MCF 10A (cell line): Measurements from ENCODE around the gene TMEM198. TPM values are rescaled to one million over a fixed set of nuclear protein-coding genes. Genes with fewer than 3 reads are reported as not detected.

Source experiments
- BruUV-seq: library from RNA; stranded (reverse); fragments of 400-500 nt; replicated peaks from 2 replicates; lab custom pipeline; 2021; lab: Mats Ljungman, UMichigan
- CTCF ChIA-PET: fragments of 300-600 bp; sonication (Branson Sonifier 250); formaldehyde crosslinking; extraction: SDS; loops from one replicate; lab custom pipeline; 2021; ENCODE audit warnings: antibody characterized with exemption, inconsistent platforms; lab: Yijun Ruan, JAX
- POLR2A ChIA-PET: fragments of 300-600, 350-650 bp; sonication (Branson Sonifier 250); formaldehyde crosslinking; extraction: SDS; loops from one replicate; lab custom pipeline; 2020; ENCODE audit warnings: antibody characterized with exemption, inconsistent platforms; lab: Yijun Ruan, JAX
- DNase-seq: peaks from one replicate; pipeline ENCODE4 v3.0.0-alpha.2; 2018; ENCODE audit not compliant: unreplicated experiment
- H3K27ac Mint-ChIP-seq: one replicate; pipeline ENCODE4 v1.8.0; 2022; ENCODE audit warnings: mild to moderate bottlenecking, low read depth, mixed read lengths; ENCODE audit not compliant: unreplicated experiment
- H3K27me3 Mint-ChIP-seq: one replicate; pipeline ENCODE4 v1.8.0; 2022; ENCODE audit warnings: mixed read lengths; ENCODE audit not compliant: insufficient read depth, unreplicated experiment
- H3K36me3 Mint-ChIP-seq: one replicate; pipeline ENCODE4 v1.8.0; 2022; ENCODE audit warnings: mild to moderate bottlenecking, moderate library complexity, mixed read lengths; ENCODE audit not compliant: insufficient read depth, unreplicated experiment
- H3K4me1 Mint-ChIP-seq: one replicate; pipeline ENCODE4 v1.8.0; 2022; ENCODE audit warnings: mixed read lengths; ENCODE audit not compliant: insufficient read depth, unreplicated experiment
- H3K4me3 Mint-ChIP-seq: one replicate; pipeline ENCODE4 v1.8.0; 2022; ENCODE audit warnings: mild to moderate bottlenecking, moderate library complexity, mixed read lengths; ENCODE audit not compliant: unreplicated experiment
- H3K9me3 Mint-ChIP-seq: one replicate; pipeline ENCODE4 v1.8.0; 2022; ENCODE audit warnings: mixed read lengths; ENCODE audit not compliant: unreplicated experiment
- intact Hi-C: fragments of 100-400 bp; cut with micrococcal nuclease; formaldehyde crosslinking; loops from 2 replicates; pipeline ENCODE4 v1.14.1; 2022
- total RNA-seq: library from RNA; stranded (reverse); gene quantifications from 2 replicates; pipeline ENCODE4 v1.2.3, GENCODE V29; 2022
- TF ChIP-seq, protein P1 (sequence below): fragments of 200-600 bp; IDR thresholded peaks from one replicate; pipeline ENCODE4 v1.8.0; 2022; ENCODE audit warnings: antibody characterized with exemption, mild to moderate bottlenecking; ENCODE audit not compliant: unreplicated experiment

Gene TMEM198
- total RNA-seq, 1 experiment from 2014 or later: 6.3 TPM

DNA sequence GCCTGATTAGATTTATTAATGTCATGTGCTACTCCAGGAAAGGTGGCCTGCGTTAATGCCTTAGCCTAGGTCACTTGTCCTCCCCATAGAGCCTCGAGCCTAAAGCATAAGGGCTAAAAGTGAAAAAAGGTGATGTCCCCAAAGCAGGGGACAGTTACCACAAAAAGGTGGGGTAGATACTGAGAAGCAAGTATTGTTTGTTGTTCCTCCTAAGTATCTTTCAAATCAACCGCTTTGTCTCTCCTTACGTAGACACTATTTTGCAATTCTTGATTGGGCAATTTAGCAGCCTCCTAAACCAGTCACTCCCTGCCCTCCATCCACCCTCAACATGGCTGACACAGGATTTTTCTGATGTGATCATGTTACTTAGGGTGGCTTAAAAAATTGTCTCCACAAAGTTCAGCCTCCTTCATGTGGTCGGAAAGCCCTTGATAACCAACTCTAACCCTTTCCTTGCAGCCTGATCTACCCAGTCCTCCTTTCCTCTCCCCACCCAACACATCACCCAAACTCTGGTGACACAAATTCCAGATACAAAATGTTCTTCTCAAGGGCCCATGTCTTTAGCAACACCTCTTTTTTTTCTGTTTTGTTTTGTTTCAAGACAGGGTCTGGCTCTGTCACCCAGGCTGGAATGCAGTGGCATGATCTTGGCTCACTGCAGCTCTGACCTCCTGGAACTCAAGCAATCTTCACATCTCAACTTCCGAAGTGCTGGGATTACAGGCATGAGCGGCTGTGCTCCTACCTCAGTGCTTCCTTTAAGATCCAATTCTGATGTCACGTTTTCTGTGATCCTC, 35.2 kb downstream of the TMEM198 start:
- no peaks in the 10 kb centered on the region for H3K9me3 Mint-ChIP-seq
- no TSS peak for BruUV-seq
- H3K4me3 Mint-ChIP-seq: peak overlapping the region; percentile 40
- intact Hi-C loops: no loop called here
- H3K4me1 Mint-ChIP-seq: peaks cover 7% of the 10 kb centered on the region
- DNase-seq: peak; percentile 74
- H3K27ac Mint-ChIP-seq: peak overlapping the region; percentile 78
- ChIA-PET CTCF (interaction anchor here (0.6 to 0.7 kb wide), 2 partner anchors 55 to 150 kb away, joined by 3 to 5 read pairs; no protein-coding TSS in a partner anchor), POLR2A (interaction anchor here (0.7 to 3.0 kb wide), 4 partner anchors 18 to 234 kb away, joined by 3 to 12 read pairs (median 4); partner anchors contain the start of gene STK11IP)
- H3K27me3 Mint-ChIP-seq: no peaks in the 10 kb centered on the region
- H3K36me3 Mint-ChIP-seq: no peaks in the 10 kb centered on the region
- TF ChIP-seq, protein P1, sequence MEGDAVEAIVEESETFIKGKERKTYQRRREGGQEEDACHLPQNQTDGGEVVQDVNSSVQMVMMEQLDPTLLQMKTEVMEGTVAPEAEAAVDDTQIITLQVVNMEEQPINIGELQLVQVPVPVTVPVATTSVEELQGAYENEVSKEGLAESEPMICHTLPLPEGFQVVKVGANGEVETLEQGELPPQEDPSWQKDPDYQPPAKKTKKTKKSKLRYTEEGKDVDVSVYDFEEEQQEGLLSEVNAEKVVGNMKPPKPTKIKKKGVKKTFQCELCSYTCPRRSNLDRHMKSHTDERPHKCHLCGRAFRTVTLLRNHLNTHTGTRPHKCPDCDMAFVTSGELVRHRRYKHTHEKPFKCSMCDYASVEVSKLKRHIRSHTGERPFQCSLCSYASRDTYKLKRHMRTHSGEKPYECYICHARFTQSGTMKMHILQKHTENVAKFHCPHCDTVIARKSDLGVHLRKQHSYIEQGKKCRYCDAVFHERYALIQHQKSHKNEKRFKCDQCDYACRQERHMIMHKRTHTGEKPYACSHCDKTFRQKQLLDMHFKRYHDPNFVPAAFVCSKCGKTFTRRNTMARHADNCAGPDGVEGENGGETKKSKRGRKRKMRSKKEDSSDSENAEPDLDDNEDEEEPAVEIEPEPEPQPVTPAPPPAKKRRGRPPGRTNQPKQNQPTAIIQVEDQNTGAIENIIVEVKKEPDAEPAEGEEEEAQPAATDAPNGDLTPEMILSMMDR: no peak

DNA sequence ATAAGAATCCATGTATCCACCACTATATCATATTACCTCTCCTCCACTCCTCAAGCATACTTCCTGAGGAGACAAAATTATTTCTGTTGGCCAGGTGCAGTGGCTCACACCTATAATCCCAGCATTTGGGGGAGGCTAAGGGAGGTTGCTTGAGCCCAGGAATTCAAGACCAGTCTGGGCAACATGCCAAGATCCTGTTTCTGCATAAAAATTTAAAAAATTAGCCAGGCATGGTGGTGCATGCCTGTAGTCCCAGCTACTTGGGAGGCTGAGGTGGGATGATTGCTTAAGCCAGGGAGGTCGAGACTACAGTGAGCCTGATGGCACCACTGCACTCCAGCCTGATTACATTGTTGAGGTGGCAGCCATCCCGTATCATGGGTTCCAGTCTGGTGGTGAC, 37.5 kb downstream of the TMEM198 start:
- Mint-ChIP-seq H3K4me1 (peaks cover 7% of the 10 kb centered on the region), H3K27ac (no peak overlapping the region), H3K27me3 (no peaks in the 10 kb centered on the region), H3K36me3 (no peaks in the 10 kb centered on the region), H3K9me3 (no peaks in the 10 kb centered on the region), H3K4me3 (no peak overlapping the region)
- TF ChIP-seq, protein P1: no peak
- no peak for DNase-seq
- intact Hi-C loops: no loop called here
- no TSS peak for BruUV-seq
- CTCF ChIA-PET: interaction anchor here (0.6 to 2.2 kb wide), 3 partner anchors 10 to 50 kb away, joined by 3 to 10 read pairs (median 5); partner anchors contain the start of gene OBSL1
- POLR2A ChIA-PET: interaction anchor here (3.0 kb wide), 1 partner anchor 16 kb away, joined by 12 read pairs; the partner anchor contains the start of gene STK11IP

DNA sequence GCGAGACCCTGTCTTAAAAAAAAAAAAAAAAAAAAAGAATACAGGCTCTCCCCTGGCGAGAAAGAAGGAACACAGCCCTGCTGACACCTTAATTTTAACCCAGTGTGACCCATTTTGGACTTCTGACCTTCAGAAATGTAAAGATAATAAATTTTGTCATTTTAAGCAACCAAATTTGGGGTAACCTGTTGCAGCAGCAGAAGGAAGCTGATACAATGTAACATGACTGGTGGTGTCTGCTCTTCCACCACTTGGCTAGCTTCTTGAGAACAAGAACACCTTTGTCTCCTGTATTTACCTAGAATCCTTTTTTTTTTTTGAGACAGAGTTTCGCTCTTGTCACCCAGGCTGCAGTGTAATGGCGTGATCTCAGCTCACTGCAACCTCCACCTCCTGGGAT, 47.3 kb downstream of the TMEM198 start:
- no TSS peak for BruUV-seq
- H3K4me3 Mint-ChIP-seq: no peak overlapping the region
- H3K27ac Mint-ChIP-seq: no peak overlapping the region
- DNase-seq: no peak
- CTCF ChIA-PET: interaction anchor here (0.6 to 0.8 kb wide), 2 partner anchors 51 to 57 kb away, joined by 3 read pairs; no protein-coding TSS in a partner anchor
- H3K36me3 Mint-ChIP-seq: no peaks in the 10 kb centered on the region
- H3K4me1 Mint-ChIP-seq: no peaks in the 10 kb centered on the region
- POLR2A ChIA-PET: interaction anchor here (0.7 to 1.1 kb wide), 2 partner anchors 55 to 176 kb away, joined by 3 to 4 read pairs; no protein-coding TSS in a partner anchor
- no peaks in the 10 kb centered on the region for H3K9me3 Mint-ChIP-seq
- H3K27me3 Mint-ChIP-seq: no peaks in the 10 kb centered on the region
- intact Hi-C loops: no loop called here
- TF ChIP-seq, protein P1: no peak

DNA sequence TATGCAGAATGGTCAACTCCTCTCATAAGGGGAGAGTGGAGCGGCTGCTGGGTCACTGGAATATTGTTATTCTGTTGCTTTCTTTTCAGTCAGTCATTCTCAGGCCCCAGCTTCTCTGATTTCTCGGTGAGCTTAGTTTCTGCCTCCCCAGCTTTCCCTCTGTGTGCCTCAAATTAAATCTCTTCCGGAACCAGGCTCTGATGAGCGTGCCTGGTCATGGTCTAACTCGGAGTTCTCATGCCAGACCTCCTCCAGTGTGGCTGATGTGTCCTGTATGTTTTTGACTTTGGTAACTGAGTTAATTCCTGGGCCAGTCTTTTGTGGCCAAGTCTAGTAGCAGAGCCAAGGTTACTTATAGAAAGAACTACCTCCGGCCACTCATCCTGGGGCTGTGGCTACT, 48.9 kb downstream of the TMEM198 start:
- intact Hi-C loops: no loop called here
- no peak overlapping the region for H3K27ac Mint-ChIP-seq
- BruUV-seq: no TSS peak
- POLR2A ChIA-PET: no interaction called here
- DNase-seq: no peak
- CTCF ChIA-PET: interaction anchor here (0.6 to 3.7 kb wide), 3 partner anchors 9 to 1563 kb away, joined by 3 to 16 read pairs (median 4); no protein-coding TSS in a partner anchor
- TF ChIP-seq, protein P1: no peak
- H3K4me1 Mint-ChIP-seq: no peaks in the 10 kb centered on the region
- no peaks in the 10 kb centered on the region for H3K9me3 Mint-ChIP-seq
- no peaks in the 10 kb centered on the region for H3K27me3 Mint-ChIP-seq
- no peaks in the 10 kb centered on the region for H3K36me3 Mint-ChIP-seq
- H3K4me3 Mint-ChIP-seq: no peak overlapping the region
